Endothelial cell of umbilical vein (primary cell): ENCODE results near the gene RFLNA.

ENCODE experiments used
- CTCF ChIP-seq, 2 donors: IDR thresholded peaks; 1 replicate in 1 of 2; 2 replicates in 1 of 2; pipeline ENCODE4 v1.5.1; 2011; ENCODE audit warnings: low read length in 2 of 2, mild to moderate bottlenecking in 2 of 2, moderate library complexity in 2 of 2, control low read depth in 1 of 2, inconsistent platforms in 1 of 2, low read depth in 1 of 2; ENCODE audit not compliant: insufficient read depth in 1 of 2; ENCODE audit errors: extremely low read depth in 1 of 2
- EZH2 ChIP-seq: IDR thresholded peaks from 2 replicates; pipeline ENCODE4 v1.6.1; 2012; ENCODE audit warnings: borderline replicate concordance, low read depth, mild to moderate bottlenecking, moderate library complexity, low read length, inconsistent platforms; ENCODE audit not compliant: severe bottlenecking
- FOS ChIP-seq: IDR thresholded peaks from 2 replicates; pipeline ENCODE4 v1.6.1; 2011; ENCODE audit warnings: mild to moderate bottlenecking, low read length, moderate library complexity, borderline replicate concordance; ENCODE audit not compliant: insufficient read depth
- GATA2 ChIP-seq: IDR thresholded peaks from 2 replicates; pipeline ENCODE4 v1.7.0; 2011; ENCODE audit warnings: low read depth, mild to moderate bottlenecking, moderate library complexity, mixed read lengths, low read length; ENCODE audit not compliant: insufficient read length, insufficient read depth
- JUN ChIP-seq: IDR thresholded peaks from 2 replicates; pipeline ENCODE4 v1.6.1; 2011; ENCODE audit warnings: borderline replicate concordance, low read depth; ENCODE audit not compliant: insufficient read length, insufficient read depth
- MAX ChIP-seq: IDR thresholded peaks from 2 replicates; pipeline ENCODE4 v1.6.1; 2011; ENCODE audit not compliant: insufficient read depth, insufficient read length
- POLR2A ChIP-seq: IDR thresholded peaks from 2 replicates; pipeline ENCODE4 v1.6.1; 2012; ENCODE audit warnings: low read depth, mild to moderate bottlenecking, control low read depth, low read length
- POLR2AphosphoS5 ChIP-seq: IDR thresholded peaks from 2 replicates; pipeline ENCODE4 v1.6.1; 2012; ENCODE audit warnings: low read depth, mild to moderate bottlenecking, control low read depth, low read length, moderate library complexity; ENCODE audit not compliant: insufficient read depth

GRCh38 chr12:124318278-124319020, 23.6 kb downstream of the RFLNA start:
- TF ChIP-seq CTCF (IDR thresholded peaks at IDR 0.05; ENCODE audit: extremely low read depth in 1 of 2, insufficient read depth in 1 of 2, low read depth in 1 of 2, low read length in 2 of 2) (no peak), FOS (no peak), POLR2AphosphoS5 (no peak), EZH2 (no peak), JUN (no peak), POLR2A (no peak), MAX (no peak), GATA2 (no peak)
